ENCODE measurements around the gene ZNF212.

DNA sequence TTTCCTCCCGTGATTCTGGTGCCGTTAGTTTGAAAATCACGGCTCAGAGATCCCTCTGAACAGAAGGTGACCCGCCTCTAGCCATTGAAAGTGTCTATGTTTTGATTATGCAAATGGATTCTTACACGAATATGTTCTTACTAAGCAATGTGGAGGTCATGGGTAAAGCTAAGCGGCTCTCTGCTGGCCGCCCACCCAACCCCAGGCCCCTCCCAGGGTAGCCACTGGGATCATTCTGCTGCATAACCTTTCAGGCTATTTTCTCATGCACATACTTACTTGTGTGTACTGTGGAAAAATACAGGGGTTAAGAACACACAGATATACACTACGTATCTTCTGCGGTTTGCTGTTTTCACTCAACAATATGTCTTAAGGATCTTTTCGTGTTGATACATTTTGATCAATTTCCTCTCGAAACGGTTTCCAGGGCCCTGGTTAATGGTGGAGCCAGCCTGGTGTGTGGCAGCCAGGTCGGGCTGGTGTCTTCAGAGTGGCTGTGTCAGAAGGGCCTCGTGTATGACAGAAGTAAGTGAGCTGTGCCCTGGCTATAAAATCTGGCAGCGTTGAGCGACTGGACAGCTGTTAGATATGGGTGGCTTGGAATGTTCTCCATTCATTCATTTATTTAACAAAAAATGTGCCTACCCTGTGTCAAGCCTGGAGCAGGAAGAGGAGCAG is 52.5 kb downstream of the ZNF212 start:
- TF ChIP-seq EZH2phosphoT487 (IDR thresholded peaks at IDR 0.05; ENCODE audit: borderline replicate concordance, low read length), result no peak
- TF ChIP-seq, protein P1, sequence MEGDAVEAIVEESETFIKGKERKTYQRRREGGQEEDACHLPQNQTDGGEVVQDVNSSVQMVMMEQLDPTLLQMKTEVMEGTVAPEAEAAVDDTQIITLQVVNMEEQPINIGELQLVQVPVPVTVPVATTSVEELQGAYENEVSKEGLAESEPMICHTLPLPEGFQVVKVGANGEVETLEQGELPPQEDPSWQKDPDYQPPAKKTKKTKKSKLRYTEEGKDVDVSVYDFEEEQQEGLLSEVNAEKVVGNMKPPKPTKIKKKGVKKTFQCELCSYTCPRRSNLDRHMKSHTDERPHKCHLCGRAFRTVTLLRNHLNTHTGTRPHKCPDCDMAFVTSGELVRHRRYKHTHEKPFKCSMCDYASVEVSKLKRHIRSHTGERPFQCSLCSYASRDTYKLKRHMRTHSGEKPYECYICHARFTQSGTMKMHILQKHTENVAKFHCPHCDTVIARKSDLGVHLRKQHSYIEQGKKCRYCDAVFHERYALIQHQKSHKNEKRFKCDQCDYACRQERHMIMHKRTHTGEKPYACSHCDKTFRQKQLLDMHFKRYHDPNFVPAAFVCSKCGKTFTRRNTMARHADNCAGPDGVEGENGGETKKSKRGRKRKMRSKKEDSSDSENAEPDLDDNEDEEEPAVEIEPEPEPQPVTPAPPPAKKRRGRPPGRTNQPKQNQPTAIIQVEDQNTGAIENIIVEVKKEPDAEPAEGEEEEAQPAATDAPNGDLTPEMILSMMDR (conservative IDR thresholded peaks at IDR 0.05; ENCODE audit: low read depth, low read length), result no peak

All from PC-3 (cell line).